Upper lobe of right lung (tissue), 1 donor: ENCODE results near the gene PAQR3. TPM values are rescaled to one million over a fixed set of nuclear protein-coding genes. Genes with fewer than 3 reads are reported as not detected.
"Not testable (repeated sequence)": the region's sequence is repeated elsewhere in the genome, so short reads cannot be mapped to it uniquely, and the experiment has no call there.

ENCODE experiments used
- ATAC-seq: fragments of 200-7000 bp; cut with Tn5 transposase; one replicate; pipeline ENCODE4 v1.9.1; 2020; ENCODE audit warnings: mild to moderate bottlenecking, moderate library complexity
- DNase-seq: peaks from one replicate; pipeline ENCODE4 v3.0.0-alpha.2; 2020
- H3K27ac ChIP-seq: fragments of 200-600 bp; one replicate; pipeline ENCODE4 v1.8.0; 2022
- H3K27me3 ChIP-seq: fragments of 200-600 bp; one replicate; pipeline ENCODE4 v1.8.0; 2022; ENCODE audit warnings: mild to moderate bottlenecking
- H3K36me3 ChIP-seq: fragments of 200-600 bp; one replicate; pipeline ENCODE4 v1.8.0; 2022
- H3K4me1 ChIP-seq: fragments of 200-600 bp; one replicate; pipeline ENCODE4 v1.8.0; 2022
- H3K4me3 ChIP-seq: fragments of 200-600 bp; one replicate; pipeline ENCODE4 v1.8.0; 2022; ENCODE audit warnings: mild to moderate bottlenecking
- H3K9me3 ChIP-seq: fragments of 200-600 bp; one replicate; pipeline ENCODE4 v1.8.0; 2022
- CTCF ChIP-seq: fragments of 200-600 bp; IDR thresholded peaks from one replicate; pipeline ENCODE4 v1.8.0; 2022; ENCODE audit warnings: antibody characterized with exemption
- intact Hi-C: fragments of 100-400 bp; cut with DNase I; formaldehyde crosslinking; loops from one replicate; pipeline ENCODE4 v1.11.0; 2022
- total RNA-seq: library from RNA; stranded (reverse); fragmentation: NEBNext Ultra II Directional; extraction: Animal tissue kit (Norgen Biotek cat#: 25700); gene quantifications from one replicate; pipeline ENCODE4 v1.2.1, GENCODE V29; 2021
- donor health status: DM: no; HTN: yes; CAD: no; lungs with severe emphysema.

The PAQR3 gene
- total RNA-seq, 1 donor from 2014 or later = 9.8 TPM

- H3K36me3 ChIP-seq = peaks cover 34% of the 10 kb centered on the region
- intact Hi-C loops = no loop called here
- H3K4me3 ChIP-seq = no peak overlapping the region
- H3K27ac ChIP-seq = no peak overlapping the region
- DNase-seq (no peak), ATAC-seq (no peak)
- TF ChIP-seq CTCF = no peak
- no peaks in the 10 kb centered on the region for H3K27me3 ChIP-seq
- no peaks in the 10 kb centered on the region for H3K9me3 ChIP-seq
- no peaks in the 10 kb centered on the region for H3K4me1 ChIP-seq
These were observed 58.3 kb downstream of the PAQR3 start for GRCh38 chr4:78880874-78881492.

DNA sequence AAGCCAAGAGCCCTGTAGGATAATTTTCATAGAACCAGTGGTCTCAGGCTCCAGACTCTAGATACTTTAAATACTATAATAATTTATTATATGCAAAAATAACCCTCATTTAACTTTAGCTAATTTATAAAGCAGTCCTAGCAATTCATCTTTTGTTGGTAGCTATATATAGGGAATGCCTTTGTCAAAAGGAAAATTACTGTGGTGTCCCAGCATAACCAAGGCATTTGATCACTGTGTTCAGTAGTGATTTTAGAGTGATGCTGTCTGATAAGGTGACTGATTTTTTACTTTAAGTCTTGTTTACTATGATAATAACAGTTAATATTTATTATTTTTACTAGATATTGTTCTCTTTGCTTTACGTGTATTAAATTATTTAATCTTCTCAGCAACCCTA, 61.2 kb downstream of the PAQR3 start:
- ATAC-seq (no peak), DNase-seq (no peak)
- H3K27me3 ChIP-seq = no peaks in the 10 kb centered on the region
- H3K27ac ChIP-seq = no peak overlapping the region
- peaks cover 59% of the 10 kb centered on the region for H3K36me3 ChIP-seq
- intact Hi-C loops = no loop called here
- H3K4me1 ChIP-seq = no peaks in the 10 kb centered on the region
- no peak overlapping the region for H3K4me3 ChIP-seq
- no peak for TF ChIP-seq CTCF
- H3K9me3 ChIP-seq = no peaks in the 10 kb centered on the region

GRCh38 chr4:78876568-78877320, 62.5 kb downstream of the PAQR3 start:
- no peak overlapping the region for H3K27ac ChIP-seq
- intact Hi-C loops = no loop called here
- H3K36me3 ChIP-seq = peaks cover 72% of the 10 kb centered on the region
- H3K9me3 ChIP-seq = no peaks in the 10 kb centered on the region
- H3K4me1 ChIP-seq = no peaks in the 10 kb centered on the region
- TF ChIP-seq CTCF = no peak
- H3K4me3 ChIP-seq = no peak overlapping the region
- no peak for ATAC-seq
- DNase-seq = no peak
- no peaks in the 10 kb centered on the region for H3K27me3 ChIP-seq

DNA sequence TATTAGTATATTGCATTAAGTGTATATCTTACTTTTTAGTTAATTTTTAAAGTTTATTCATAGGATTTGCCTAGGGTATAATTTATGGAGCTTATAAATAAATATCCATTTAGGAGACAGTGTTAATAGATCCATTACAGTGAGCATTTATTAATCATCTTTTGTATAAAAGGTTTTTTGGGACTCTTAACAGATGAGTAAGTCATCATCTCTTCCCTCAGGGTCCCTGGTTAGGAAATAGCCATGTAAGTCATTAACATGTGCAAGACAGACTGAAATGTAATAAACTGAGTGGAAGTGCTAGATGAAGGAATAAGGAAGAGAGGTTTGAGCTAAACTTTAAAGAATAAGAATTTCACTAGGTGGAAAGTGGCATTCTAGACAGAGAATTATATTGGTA, 69.2 kb downstream of the PAQR3 start:
- ATAC-seq (no peak), DNase-seq (no peak)
- Histone ChIP-seq H3K36me3 (peaks cover 73% of the 10 kb centered on the region), H3K4me3 (no peak overlapping the region), H3K27me3 (no peaks in the 10 kb centered on the region), H3K4me1 (no peaks in the 10 kb centered on the region), H3K9me3 (no peaks in the 10 kb centered on the region), H3K27ac (no peak overlapping the region)
- intact Hi-C loops = no loop called here
- TF ChIP-seq CTCF = no peak

GRCh38 chr4:78868712-78869111, 70.5 kb downstream of the PAQR3 start:
- not testable (repeated sequence) for H3K4me1 ChIP-seq, H3K9me3 ChIP-seq, H3K27me3 ChIP-seq, DNase-seq, H3K27ac ChIP-seq, ATAC-seq, H3K4me3 ChIP-seq
- intact Hi-C loops = loop anchor here (5.0 kb wide), 1 partner anchor 256 kb away; no protein-coding TSS in a partner anchor
- peaks cover 61% of the 10 kb centered on the region for H3K36me3 ChIP-seq

DNA sequence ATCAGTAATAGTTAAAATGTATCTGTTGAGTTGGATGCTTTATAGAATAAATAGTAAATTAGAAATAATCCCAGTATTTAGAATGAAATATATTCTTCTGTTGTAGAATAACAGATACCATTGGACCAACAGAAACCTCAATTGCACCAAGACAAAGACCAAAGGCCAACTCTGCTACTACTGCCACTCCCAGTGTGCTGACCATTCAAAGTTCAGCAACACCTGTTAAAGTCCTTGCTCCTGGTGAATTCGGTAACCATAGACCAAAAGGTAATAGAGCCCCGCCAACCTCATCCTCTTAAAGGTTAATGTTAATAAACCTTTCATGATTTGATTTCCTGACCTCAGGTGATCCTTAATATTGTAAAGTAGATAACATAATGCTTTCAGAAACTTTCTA, 73.8 kb downstream of the PAQR3 start:
- no peak for TF ChIP-seq CTCF
- Histone ChIP-seq H3K4me1 (no peaks in the 10 kb centered on the region), H3K27me3 (no peaks in the 10 kb centered on the region), H3K9me3 (no peaks in the 10 kb centered on the region), H3K36me3 (peaks cover 32% of the 10 kb centered on the region), H3K27ac (no peak overlapping the region), H3K4me3 (no peak overlapping the region)
- DNase-seq (no peak), ATAC-seq (no peak)
- intact Hi-C loops = loop anchor here (5.0 kb wide), 1 partner anchor 253 kb away; no protein-coding TSS in a partner anchor
